ENCODE data around the gene CUEDC1.

The CUEDC1 gene

GRCh38 chr17:57994436-57994835, 39.2 kb upstream of the CUEDC1 start:
- DNase-seq (ENCODE audit: insufficient read length) (no peak), FAIRE-seq (no peak)
- TF ChIP-seq POLR2AphosphoS5 (IDR thresholded peaks at IDR 0.05; ENCODE audit: low read depth, low read length) (no peak), TAF1 (IDR thresholded peaks at IDR 0.05; ENCODE audit: borderline replicate concordance, low read depth, low read length) (no peak), POLR2A (IDR thresholded peaks at IDR 0.05; ENCODE audit: low read depth, low read length) (no peak)

- DNase-seq (ENCODE audit: insufficient read length) (no peak), FAIRE-seq (peak; percentile 14)
- TF ChIP-seq TAF1 (IDR thresholded peaks at IDR 0.05; ENCODE audit: borderline replicate concordance, low read depth, low read length) (no peak), POLR2AphosphoS5 (IDR thresholded peaks at IDR 0.05; ENCODE audit: low read depth, low read length) (peak; percentile 25), POLR2A (IDR thresholded peaks at IDR 0.05; ENCODE audit: low read depth, low read length) (peak; percentile 61; the same call in 1 of the 2 replicates)
Measured at GRCh38 chr17:57993471-57994365, 38.5 kb upstream of the CUEDC1 start.

- TF ChIP-seq TAF1 (IDR thresholded peaks at IDR 0.05; ENCODE audit: borderline replicate concordance, low read depth, low read length) (no peak), POLR2AphosphoS5 (IDR thresholded peaks at IDR 0.05; ENCODE audit: low read depth, low read length) (no peak), POLR2A (IDR thresholded peaks at IDR 0.05; ENCODE audit: low read depth, low read length) (no peak; the same call in 1 of the 2 replicates)
- DNase-seq (ENCODE audit: insufficient read length), result no peak
- no peak for FAIRE-seq
Measured at GRCh38 chr17:57991537-57991936, 36.3 kb upstream of the CUEDC1 start.

GRCh38 chr17:57990037-57990436, 34.8 kb upstream of the CUEDC1 start:
- FAIRE-seq (no peak), DNase-seq (ENCODE audit: insufficient read length) (no peak)
- TF ChIP-seq POLR2A (IDR thresholded peaks at IDR 0.05; ENCODE audit: low read depth, low read length) (no peak), TAF1 (IDR thresholded peaks at IDR 0.05; ENCODE audit: borderline replicate concordance, low read depth, low read length) (no peak), POLR2AphosphoS5 (IDR thresholded peaks at IDR 0.05; ENCODE audit: low read depth, low read length) (no peak)

- peak; percentile 69 for FAIRE-seq
- TF ChIP-seq TAF1 (IDR thresholded peaks at IDR 0.05; ENCODE audit: borderline replicate concordance, low read depth, low read length), result peak; percentile 36; the same call in 1 of the 2 replicates
- TF ChIP-seq POLR2A (IDR thresholded peaks at IDR 0.05; ENCODE audit: low read depth, low read length), result peak; percentile 93
- peak; percentile 94 for TF ChIP-seq POLR2AphosphoS5 (IDR thresholded peaks at IDR 0.05; ENCODE audit: low read depth, low read length)
- DNase-seq (ENCODE audit: insufficient read length), result peak; percentile 87
Measured at GRCh38 chr17:57988301-57989250, 33.4 kb upstream of the CUEDC1 start.

GRCh38 chr17:57987581-57988300, 32.5 kb upstream of the CUEDC1 start, which contains the start of gene VEZF1:
Gene VEZF1, minus strand, starts transcription at chr17:57988254. Its CDS starts 143 bp downstream, at chr17:57988111.
- TF ChIP-seq POLR2A (IDR thresholded peaks at IDR 0.05; ENCODE audit: low read depth, low read length) (no peak), POLR2AphosphoS5 (IDR thresholded peaks at IDR 0.05; ENCODE audit: low read depth, low read length) (no peak), TAF1 (IDR thresholded peaks at IDR 0.05; ENCODE audit: borderline replicate concordance, low read depth, low read length) (no peak)
- DNase-seq (ENCODE audit: insufficient read length) (peak; percentile 72), FAIRE-seq (no peak)

- no peak for DNase-seq (ENCODE audit: insufficient read length)
- TF ChIP-seq POLR2AphosphoS5 (IDR thresholded peaks at IDR 0.05; ENCODE audit: low read depth, low read length), result no peak
- no peak for TF ChIP-seq POLR2A (IDR thresholded peaks at IDR 0.05; ENCODE audit: low read depth, low read length)
- no peak for TF ChIP-seq TAF1 (IDR thresholded peaks at IDR 0.05; ENCODE audit: borderline replicate concordance, low read depth, low read length)
- peak; percentile 5 for FAIRE-seq
Measured at GRCh38 chr17:57986841-57987580, 31.8 kb upstream of the CUEDC1 start.

- FAIRE-seq, result no peak
Measured at GRCh38 chr17:57985675-57985974, 30.4 kb upstream of the CUEDC1 start.

GRCh38 chr17:57984936-57985674, 29.9 kb upstream of the CUEDC1 start:
- FAIRE-seq (no peak), DNase-seq (ENCODE audit: insufficient read length) (no peak)
- TF ChIP-seq POLR2A (IDR thresholded peaks at IDR 0.05; ENCODE audit: low read depth, low read length), result no peak

More at GRCh38 chr17:57985675-57985974, 30.4 kb upstream of the CUEDC1 start:
- no peak for DNase-seq (ENCODE audit: insufficient read length)
- TF ChIP-seq POLR2AphosphoS5 (IDR thresholded peaks at IDR 0.05; ENCODE audit: low read depth, low read length) (no peak), TAF1 (IDR thresholded peaks at IDR 0.05; ENCODE audit: borderline replicate concordance, low read depth, low read length) (no peak), POLR2A (IDR thresholded peaks at IDR 0.05; ENCODE audit: low read depth, low read length) (no peak)

Measured in GM12892 (cell line).